Stimulated activated naive CD4-positive, alpha-beta T cell treated with Interleukin-2 at 50 U/mL for 16 hours (primary cell): ENCODE data around the gene PDGFA.

ENCODE experiments used
- DNase-seq: peaks from one replicate; lab custom pipeline; 2025; lab: John Stamatoyannopoulos, UW

Gene PDGFA

GRCh38 chr7:516606-517456 is 2.8 kb downstream of the PDGFA start:
- DNase-seq, result no peak

DNA sequence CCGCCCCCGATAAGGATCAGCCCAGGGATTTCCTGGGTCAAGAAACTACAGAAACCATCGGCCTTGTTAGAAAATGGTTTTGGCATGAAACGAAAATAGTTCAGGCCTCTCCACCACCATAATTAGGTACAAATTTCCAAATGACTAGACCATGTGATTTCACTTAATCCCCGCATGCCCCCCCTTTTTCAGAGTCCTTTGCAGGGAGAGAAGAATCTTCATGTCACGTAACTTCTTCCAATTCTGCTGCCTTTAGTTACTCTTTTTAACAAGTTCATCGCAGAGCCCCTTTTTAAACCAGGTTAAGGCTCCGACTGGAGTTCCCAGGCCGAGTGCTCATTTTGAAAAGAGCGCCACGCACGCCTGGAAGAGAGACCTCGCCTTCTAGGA is 3.4 kb downstream of the PDGFA start:
- no peak for DNase-seq

DNA sequence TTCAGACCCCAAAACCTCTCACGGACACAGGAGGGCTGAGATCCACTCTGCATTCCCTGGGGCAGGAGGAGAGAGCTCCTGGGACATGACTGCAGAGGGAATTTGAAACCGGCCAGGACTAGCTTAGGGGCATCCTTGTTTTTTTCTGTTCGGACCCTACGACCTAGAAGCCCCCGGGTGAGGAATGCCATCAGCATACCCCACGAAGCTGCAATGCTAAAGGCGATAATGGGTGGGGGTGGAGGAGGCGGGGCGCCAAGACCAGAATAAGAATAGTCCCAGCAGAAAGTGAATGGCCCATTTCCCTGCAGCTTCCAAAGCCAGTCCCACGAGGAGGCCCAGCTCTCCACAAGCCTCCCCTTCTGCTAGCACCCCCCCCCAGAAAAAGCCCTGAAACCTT is 4.0 kb downstream of the PDGFA start:
- no peak for DNase-seq

GRCh38 chr7:514651-515598 is 4.7 kb downstream of the PDGFA start:
- DNase-seq, result no peak

- no peak for DNase-seq
Measured at GRCh38 chr7:514242-514641, 5.4 kb downstream of the PDGFA start.

DNA sequence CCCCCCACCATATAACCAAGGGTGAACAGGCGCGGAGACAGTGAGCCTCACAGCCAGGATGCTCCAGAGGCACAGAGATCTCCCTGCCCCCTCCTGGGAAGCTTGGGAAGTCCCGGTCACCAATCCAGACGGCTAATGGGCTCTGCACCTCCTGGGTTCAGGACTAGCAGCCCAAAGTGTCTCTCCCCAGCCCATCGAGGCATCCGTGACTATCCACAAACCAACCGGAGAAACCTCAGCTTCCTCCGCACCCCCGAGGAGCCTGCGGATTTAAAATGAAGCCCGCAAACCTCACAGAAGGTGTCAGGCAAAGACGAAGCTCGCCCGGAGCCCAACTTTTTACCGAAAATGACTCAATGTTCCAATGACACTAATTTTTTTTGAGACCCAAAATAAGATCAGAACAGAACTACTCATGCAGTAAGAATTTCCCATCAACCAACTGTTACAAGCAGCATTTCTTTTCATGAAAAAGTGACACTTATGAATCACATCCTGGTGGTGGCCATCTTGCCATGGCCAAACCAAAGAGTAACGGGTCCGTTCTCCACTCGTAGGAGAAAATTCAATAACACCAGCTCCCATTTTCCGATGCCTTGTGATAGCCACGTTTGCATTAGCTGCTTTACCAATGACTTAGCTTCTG is 6.0 kb downstream of the PDGFA start:
- no peak for DNase-seq

- no peak for DNase-seq
Measured at GRCh38 chr7:512541-513311, 6.9 kb downstream of the PDGFA start.

DNA sequence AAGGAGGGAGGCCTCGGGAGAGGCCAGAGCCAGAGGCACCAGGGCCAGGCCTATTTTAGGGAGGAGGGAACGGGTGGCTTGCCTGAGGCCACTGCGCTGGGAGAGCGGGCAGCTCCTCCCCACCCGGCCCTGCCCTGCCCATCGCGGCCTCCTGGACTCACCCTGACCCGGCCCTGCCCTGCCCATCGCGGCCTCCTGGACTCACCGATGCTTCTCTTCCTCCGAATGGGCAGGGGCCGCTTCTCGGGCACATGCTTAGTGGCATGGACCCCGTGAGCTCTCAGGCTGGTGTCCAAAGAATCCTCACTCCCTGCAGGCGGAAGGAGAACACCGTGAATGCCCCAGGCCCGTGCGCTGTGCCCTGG is 7.5 kb downstream of the PDGFA start:
- no peak for DNase-seq

DNA sequence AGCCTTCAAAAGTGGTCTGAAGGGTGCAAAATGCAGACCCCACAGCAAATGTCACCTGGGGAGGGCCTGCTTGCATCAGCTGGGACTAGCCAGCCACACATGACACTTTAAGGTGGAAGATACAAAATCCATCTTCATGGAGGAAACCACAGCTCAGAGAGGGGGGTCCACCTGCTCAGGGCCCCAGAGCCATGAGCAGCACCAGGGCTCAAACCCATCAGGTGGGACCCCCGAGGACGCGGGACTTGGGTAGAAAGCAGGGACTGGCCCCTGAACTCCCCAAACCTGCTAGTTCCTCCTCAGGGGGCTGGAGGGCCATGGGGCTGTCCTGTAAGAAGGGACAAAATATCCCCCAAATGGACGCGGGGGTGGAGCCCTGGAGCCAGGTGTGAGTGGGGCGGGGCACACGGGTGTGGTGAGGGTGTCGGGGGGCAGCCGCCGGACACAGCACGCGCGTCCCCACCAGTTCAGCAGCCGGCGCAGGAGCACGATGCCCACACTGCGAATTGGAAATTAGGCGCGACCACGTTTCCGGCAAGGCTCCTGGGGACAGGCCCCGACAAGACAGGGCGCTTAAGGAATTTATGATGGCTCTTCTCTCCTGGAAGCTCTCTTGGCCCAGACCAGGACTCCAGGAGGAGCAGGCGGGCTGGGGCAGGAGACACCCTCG is 8.0 kb downstream of the PDGFA start:
- no peak for DNase-seq

DNA sequence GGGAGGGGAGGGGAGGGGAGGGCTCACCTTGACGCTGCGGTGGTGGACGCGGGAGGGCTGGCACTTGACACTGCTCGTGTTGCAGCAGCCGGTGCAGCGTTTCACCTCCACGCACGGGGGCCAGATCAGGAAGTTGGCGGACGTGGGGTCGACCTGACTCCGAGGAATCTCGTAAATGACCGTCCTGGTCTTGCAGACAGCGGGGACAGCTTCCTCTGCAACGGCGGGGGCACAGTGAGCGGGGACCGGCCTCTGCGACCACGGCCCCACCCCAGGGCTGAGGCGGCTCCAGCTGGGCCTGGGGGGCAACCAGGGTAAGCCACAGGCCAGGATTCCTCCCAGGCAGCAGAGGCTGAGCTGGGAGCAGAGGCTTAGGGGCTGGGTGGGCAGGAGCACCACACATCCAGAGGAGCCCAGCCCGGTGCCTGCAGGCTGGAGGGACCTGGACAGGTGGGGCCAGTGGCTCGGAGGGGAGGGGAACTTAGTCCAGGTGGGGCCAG is 8.8 kb downstream of the PDGFA start:
- DNase-seq, result no peak

DNA sequence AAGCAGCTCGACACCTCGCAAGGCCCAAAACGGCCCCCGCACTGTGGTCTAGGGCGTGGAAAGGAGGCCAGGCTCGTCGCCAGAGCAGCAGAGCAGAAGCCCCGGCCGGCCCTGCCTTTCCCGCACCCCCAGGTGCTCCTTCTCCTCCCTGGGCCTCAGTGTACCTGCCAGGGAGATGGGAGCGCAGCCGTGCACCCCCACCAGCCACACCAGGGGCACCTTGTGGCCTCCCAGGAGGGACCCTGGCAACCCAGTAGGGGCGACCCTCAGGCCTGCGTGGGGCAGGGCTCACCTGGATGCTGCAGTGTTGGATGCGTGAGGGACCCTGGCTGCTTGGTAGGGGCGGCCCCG is 9.5 kb downstream of the PDGFA start:
- DNase-seq, result no peak

GRCh38 chr7:509426-510130 is 10.1 kb downstream of the PDGFA start:
- DNase-seq, result no peak

GRCh38 chr7:508461-509170 is 11.0 kb downstream of the PDGFA start:
- DNase-seq, result no peak

DNA sequence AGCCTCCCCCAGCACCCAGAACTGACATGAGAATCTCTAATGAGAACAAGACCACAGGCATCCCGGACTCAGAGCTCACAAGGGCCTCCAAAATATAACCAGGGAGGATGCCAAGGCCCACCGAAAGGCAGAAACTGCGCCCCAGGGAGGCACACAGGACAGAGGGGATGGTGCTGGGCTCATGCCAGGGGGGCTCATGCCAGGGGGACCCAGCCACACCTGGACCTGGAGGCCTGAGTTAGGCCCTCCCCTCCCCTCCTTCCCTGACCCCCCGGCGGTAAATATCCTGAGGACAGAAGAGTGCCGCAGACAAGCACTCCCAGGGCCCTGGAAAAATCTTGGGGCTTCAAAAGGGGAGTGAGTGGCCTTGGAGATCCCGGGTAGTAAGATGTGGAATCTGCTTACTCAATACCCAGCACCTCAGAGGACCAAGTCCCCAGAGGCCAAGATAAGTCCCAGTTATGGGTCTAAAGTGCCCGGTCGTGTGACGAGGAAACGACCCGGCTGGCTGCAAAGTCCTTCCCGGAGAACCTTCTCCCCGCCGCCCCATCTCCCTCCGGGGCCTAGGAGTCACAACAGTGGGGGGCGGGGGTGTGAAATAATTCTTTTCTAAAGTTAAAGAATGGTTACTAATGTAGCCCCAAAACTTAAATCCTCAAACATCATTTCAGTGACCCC is 11.9 kb downstream of the PDGFA start:
- no peak for DNase-seq

DNA sequence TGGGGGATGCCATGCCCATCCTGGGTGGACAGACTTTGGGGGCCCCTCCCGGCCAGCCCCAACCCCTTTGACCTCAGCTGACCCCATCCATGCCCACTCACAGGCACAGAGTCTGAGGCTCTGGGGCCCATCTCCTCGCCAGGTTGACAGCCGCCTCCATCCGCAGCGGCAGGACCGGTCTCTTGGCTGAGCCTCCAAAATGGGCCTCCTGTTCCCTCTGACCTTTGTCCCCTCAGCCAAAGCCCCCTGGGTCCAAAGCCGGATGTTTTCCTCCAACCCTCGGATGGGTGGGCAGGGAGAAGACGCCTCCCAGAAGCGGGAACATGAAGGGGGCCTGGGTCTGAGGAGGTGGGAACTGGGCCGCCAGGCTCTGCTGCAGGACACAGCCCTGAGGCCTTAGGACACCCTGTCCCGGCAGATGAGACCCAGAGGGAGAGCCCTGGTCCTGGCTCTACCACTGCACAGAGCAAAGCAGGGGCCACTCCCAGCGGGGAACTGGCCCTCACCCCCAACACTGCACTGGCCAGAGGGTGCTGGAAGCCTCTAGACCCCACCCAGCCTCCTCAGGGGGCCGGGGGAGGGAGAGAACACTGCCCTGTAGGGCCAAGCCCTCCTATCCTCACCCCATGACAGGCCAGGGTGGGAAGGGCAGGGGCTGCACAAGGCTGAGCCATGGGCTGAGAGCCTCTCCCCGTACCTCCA is 12.6 kb downstream of the PDGFA start:
- DNase-seq, result no peak

DNA sequence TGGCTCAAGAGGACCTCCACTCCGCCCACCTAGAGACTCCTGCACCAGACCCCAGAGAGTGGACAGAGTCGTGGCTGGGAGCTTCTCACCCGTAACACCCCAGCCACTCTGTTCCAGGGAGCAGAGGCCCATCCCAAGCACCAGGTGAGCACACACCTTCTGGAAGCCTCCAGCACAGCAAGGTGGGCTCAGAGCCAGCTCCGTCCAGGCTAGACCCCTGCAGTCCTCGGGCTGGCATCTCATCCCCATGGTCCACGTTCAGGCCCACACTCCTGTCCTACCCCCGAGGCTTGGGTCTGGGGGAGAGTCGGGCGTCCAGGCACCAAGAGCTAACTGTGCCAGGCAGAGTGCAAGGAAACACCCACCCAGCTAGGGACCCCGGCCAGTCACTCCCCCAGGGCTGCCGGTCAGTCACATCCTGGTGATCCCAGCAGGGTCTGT is 13.2 kb downstream of the PDGFA start:
- no peak for DNase-seq

DNA sequence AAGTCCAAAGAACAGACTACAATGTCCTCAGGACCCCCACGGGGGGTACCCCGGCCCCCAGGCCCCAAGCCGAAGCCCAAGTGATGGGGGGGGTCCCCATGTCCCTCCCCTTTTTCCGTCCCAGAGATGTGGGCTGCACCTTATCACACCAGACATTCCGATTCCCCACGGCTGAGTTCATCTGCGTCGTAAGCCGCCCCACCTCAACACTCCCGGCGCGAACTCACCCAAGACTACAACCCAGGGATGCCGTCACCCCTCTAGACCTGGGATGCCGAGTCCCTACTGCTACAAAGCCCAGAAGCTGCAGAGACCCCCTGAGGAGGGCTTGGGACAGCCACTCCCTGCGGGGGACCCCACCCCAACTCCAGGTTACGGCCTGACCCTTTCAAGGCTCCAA is 14.5 kb downstream of the PDGFA start:
- DNase-seq, result no peak

DNA sequence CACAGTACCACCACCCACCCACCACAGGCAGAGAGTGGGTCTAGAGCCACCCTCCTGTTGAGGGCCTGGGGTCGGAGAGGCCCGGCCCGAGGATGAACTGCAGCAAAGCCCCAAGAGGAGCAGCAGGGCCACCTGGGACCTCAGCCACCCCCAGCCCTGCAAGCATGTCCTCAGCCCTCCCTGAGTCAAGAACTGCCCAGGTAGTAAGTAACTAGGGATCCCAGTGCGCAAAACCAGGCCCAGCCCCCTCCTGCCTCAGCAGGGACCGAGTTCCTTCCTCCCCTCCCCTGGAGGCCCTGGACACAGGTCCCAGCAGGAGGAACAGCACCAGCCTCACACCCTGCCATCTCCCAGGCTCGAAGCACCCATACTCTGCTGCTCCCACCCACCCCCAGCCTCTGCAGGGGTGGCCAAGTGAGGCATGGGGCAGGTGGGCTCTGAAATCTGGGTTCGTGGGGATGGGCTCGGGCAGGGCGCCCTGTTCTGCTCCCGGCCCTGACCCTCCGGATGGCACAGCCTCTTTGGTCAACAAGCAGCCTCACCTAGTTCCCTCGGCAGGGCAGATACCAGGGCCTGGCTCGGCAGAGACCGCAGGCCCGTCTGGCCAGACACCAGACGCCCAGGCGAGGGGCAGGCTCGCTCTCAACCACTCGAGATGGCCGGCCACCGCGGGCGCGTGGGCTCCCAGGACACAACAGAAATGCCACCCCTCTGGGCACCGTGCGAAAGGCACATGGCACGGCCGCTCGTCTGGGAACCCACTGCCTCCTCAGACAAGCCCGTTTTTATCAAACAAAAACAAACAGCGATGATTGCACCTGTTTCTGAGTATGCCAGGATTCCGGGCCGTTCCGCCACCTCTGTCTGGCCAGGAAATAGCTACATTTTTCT is 15.2 kb downstream of the PDGFA start:
- DNase-seq, result no peak
